HUES64 (cell line): ENCODE data around the gene ZNF736.
A peak's percentile ranks its signal among the peaks of the same experiment; 100 is the strongest.
"Not testable (repeated sequence)": the region's sequence is repeated elsewhere in the genome, so short reads cannot be mapped to it uniquely, and the experiment has no call there.

Experiments
- H3K27ac ChIP-seq: 2 replicates; pipeline ENCODE4 v1.7.0; 2013; ENCODE audit warnings: low read depth, low read length, inconsistent platforms
- H3K27me3 ChIP-seq: 2 replicates; pipeline ENCODE4 v1.6.1; 2013; ENCODE audit warnings: mild to moderate bottlenecking, low read length; ENCODE audit not compliant: insufficient read depth
- H3K36me3 ChIP-seq: 2 replicates; pipeline ENCODE4 v1.6.1; 2013; ENCODE audit warnings: mild to moderate bottlenecking, low read length; ENCODE audit not compliant: insufficient read depth
- H3K4me1 ChIP-seq: 2 replicates; pipeline ENCODE4 v1.6.1; 2013; ENCODE audit warnings: mild to moderate bottlenecking, low read length, moderate library complexity; ENCODE audit not compliant: insufficient read depth
- H3K4me3 ChIP-seq: 2 replicates; pipeline ENCODE4 v1.5.1; 2013; ENCODE audit warnings: mild to moderate bottlenecking, low read length, moderate library complexity
- H3K9ac ChIP-seq: 2 replicates; pipeline ENCODE4 v1.6.1; 2013; ENCODE audit warnings: mild to moderate bottlenecking, low read depth, low read length
- H3K9me3 ChIP-seq: 2 replicates; pipeline ENCODE4 v1.6.1; 2013; ENCODE audit warnings: low read depth, low read length; ENCODE audit not compliant: insufficient read depth
- WGBS: fragments of 150-250, 120-280 bp; methylation state at CpG from one replicate; pipeline ENCODE4 v1.1.7; 2013; ENCODE audit warnings: missing lambda C conversion rate; 5-methylcytosine and 5-hydroxymethylcytosine counted together

The ZNF736 gene

DNA sequence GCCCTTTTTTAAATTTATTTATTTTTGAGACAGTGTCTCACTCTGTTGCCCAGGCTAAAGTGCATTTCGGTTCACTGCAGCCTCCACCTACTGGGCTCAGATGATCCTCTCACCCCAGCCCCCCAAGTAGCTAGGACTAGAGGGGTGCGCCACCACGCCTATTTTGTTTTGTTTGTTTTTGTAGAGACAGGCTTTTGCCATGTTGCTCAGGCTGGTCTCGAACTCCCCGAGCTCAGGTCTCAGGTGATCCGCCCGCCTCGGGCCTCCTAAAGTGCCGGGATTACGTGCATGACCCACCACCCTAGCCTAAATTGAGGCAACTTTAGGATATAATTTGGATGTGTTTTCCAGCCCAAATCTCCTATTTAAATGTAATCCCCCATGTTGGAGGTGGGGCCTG is 805 bp downstream of the ZNF736 start:
- H3K27ac ChIP-seq, result no peak overlapping the region
- no peaks in the 10 kb centered on the region for H3K27me3 ChIP-seq
- no peaks in the 10 kb centered on the region for H3K36me3 ChIP-seq
- peak overlapping the region; percentile 99 for H3K9ac ChIP-seq
- H3K4me3 ChIP-seq, result peak overlapping the region; percentile 97
- 77% methylated on average over 10 of the region's 10 CpGs for WGBS
- peaks cover 27% of the 10 kb centered on the region for H3K9me3 ChIP-seq
- H3K4me1 ChIP-seq, result no peaks in the 10 kb centered on the region

DNA sequence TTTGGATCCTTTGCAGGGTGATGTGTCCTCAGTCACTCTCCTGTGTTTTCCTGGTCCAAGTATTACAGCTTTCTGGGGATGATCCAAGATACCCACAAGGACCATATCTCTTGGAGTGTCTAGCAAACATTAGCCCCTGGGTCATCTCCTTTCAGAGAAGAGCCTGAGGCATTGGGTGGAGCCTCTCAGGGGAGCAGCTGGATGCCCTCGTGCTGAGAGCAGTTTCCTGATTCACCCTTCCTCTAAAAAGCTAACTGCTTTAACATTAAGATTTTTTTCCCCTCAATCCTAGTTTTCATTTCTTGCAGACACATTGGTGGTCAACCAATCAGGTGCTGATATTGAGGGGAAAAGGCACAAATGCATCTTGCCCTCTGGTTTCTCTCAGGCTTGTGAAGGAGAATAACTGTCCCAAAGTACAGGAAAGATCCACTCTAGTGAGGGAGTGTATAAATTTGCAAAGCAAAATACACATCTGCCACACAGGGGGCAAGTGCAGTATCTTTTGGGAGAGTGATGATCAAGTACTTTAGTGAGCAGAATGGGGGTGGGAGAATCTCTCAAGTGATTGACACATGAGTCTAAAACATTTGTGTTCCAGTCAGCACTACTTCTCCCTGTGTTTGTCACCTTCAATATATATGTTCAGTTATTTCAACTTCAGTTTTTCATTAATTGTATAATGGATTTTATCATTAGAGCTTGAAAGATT is 2.4 kb downstream of the ZNF736 start:
- H3K9me3 ChIP-seq, result peaks cover 31% of the 10 kb centered on the region
- H3K4me3 ChIP-seq, result peak overlapping the region; percentile 97; the same call in 1 of the 2 replicates
- not testable (repeated sequence) for H3K27ac ChIP-seq, H3K36me3 ChIP-seq, H3K9ac ChIP-seq, H3K4me1 ChIP-seq, H3K27me3 ChIP-seq
- 72% methylated on average over 1 of the region's 1 CpG for WGBS

DNA sequence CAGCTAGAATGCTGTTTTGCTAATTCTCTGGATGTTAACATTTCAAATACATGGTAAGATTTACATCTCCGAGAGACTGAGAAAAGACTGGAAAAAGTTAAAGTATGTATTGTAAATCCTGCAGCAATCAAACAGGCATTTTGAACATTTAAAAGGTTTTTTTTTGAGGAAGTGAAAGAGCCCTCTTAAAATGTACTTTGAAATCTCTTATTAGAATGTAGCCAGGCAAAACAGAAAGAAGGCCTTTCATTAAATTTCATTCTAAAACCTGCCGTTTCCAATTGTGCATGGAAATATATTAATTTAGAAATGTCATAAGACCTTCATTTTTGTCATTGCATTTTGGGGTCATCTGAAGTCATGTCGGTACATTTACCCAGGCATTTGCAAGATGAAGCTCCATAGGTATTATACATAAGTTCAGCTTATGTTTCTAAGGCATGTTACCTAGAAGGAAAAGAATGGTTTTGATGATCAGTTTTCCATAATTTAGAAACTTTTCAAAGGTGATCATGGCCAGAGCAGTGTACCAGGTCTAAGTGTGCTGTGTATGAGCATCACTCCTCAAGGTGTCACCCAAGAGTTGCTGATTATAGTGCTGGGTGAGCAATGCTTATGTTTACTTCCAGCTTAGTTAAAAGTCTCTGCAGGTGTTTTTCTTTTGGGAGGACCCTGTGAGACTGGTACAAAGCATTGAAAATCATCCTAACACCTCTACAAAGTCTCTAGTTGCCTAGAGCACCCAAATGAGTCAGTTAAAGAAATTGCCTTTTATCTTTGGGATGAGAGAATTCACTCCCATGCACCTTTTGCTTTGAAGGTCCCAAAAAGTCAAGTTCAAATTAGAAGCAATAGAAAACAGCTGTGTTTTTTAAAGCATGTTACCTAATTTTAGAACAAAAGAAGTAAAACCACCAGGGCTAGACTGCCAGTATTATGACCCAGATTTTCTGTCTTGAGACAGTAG is 7.1 kb downstream of the ZNF736 start:
- WGBS, result 98% methylated on average over 3 of the region's 3 CpGs
- Histone ChIP-seq H3K27me3 (no peaks in the 10 kb centered on the region), H3K9ac (no peak overlapping the region), H3K27ac (no peak overlapping the region), H3K9me3 (peaks cover 53% of the 10 kb centered on the region), H3K36me3 (no peaks in the 10 kb centered on the region), H3K4me3 (no peak overlapping the region), H3K4me1 (no peaks in the 10 kb centered on the region)

DNA sequence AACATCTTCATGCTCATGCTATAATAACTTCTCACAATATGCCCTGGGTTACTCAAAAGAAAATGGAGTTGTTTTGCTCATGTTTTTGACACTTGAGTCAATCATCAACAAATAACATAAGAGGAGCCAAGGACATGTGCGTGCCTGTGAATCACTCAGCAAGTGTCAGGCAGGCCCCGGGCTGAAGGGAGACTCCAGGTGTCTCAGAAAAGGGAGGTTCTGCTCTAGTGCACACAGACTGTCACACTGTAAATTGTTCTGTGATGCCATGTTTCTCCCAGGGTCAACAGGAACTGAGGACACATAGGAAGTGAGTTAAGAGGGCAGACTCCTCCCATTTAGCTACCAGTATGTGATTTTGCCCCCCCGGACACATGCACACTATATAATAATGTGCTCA is 10.4 kb downstream of the ZNF736 start:
- not testable (repeated sequence) for H3K27ac ChIP-seq, H3K4me3 ChIP-seq, H3K36me3 ChIP-seq, H3K9ac ChIP-seq, H3K4me1 ChIP-seq, H3K27me3 ChIP-seq
- 86% methylated on average over 3 of the region's 3 CpGs for WGBS
- H3K9me3 ChIP-seq, result peaks cover 60% of the 10 kb centered on the region

DNA sequence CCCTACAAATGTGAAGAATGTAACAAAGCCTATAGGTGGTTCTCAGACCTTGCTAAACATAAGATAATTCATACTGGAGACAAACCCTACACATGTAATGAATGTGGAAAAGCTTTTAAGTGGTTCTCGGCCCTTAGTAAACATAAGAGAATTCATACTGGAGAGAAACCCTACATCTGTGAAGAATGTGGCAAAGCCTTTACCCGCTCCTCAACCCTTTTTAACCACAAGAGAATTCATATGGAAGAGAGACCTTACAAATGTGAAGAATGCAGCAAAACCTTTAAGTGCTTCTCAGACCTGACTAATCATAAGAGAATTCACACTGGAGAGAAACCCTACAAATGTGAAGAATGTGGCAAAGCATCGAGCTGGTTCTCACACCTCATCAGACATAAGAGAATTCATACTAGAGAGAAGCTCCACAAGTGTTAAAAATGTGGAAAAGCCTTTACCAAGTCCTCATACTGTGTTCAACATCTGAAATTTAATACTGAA is 35.0 kb downstream of the ZNF736 start:
- not testable (repeated sequence) for H3K4me3 ChIP-seq, H3K27me3 ChIP-seq, H3K27ac ChIP-seq, H3K4me1 ChIP-seq, H3K9ac ChIP-seq
- Histone ChIP-seq H3K9me3 (peaks cover 98% of the 10 kb centered on the region), H3K36me3 (peaks cover 33% of the 10 kb centered on the region)
- WGBS, result 47% methylated on average over 2 of the region's 3 CpGs

DNA sequence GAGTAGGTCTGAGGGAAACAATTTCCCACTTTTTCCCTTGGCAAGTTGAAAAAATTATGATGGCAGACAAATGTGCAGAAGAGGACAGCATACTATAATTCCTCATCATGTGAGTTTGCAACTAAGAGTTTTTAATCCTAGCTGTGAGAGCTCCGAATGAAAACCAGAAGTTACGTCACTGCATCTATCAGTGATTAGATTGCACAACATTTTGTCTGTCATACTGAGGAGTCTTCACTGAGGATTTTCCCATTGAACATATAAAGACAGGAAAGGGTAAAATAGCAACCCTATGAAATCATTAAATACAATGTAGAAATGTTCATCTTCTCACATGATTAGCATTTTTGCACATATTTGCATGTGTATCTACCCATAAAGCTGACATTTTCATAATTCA is 45.8 kb downstream of the ZNF736 start:
- Histone ChIP-seq H3K27ac (no peak overlapping the region), H3K9ac (no peak overlapping the region), H3K9me3 (peaks cover 97% of the 10 kb centered on the region), H3K4me3 (no peak overlapping the region), H3K4me1 (no peaks in the 10 kb centered on the region), H3K27me3 (no peaks in the 10 kb centered on the region), H3K36me3 (no peaks in the 10 kb centered on the region)
- WGBS, result 98% methylated on average over 2 of the region's 2 CpGs

DNA sequence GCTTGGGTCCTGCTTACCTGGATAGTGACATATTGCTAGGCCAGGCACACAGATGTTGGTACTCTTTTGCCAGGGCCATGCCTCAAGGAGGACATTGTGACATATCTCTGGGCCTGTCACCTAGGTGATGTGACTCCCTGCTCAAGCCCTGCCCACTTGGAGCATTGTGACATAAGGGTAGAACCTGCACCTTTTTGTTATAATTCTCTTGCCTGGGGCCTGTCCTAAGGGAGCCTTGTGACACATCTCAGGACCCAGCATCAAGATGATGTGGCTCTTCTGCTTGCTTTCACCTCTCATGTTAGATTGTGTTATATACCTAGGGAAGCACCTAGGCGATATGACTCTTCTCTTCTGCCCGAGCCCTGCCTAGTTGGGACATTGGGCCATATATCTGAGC is 57.4 kb downstream of the ZNF736 start:
- no peak overlapping the region for H3K27ac ChIP-seq
- no peaks in the 10 kb centered on the region for H3K36me3 ChIP-seq
- H3K4me1 ChIP-seq, result no peaks in the 10 kb centered on the region
- no peak overlapping the region for H3K4me3 ChIP-seq
- H3K27me3 ChIP-seq, result no peaks in the 10 kb centered on the region
- WGBS, result 73% methylated on average over 2 of the region's 2 CpGs
- H3K9ac ChIP-seq, result no peak overlapping the region
- H3K9me3 ChIP-seq, result peaks cover 95% of the 10 kb centered on the region

DNA sequence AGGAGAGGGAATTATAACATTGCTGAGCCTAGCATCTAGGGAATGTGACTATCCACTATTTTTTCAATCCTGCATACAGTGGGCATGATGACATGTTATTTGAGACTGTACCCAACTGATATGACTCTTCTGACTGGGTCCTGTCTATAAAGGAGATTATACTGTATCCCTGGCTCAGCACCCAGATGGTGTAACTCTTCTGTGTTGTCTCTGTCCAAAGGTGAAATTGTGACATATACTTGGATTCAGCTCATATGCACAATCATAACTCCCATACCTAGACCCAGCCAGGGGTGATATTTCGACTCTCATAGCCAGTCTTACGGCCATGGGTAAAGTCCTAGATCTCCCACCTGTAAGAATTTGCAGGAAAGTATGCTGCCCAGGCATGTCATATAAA is 59.3 kb downstream of the ZNF736 start:
- 74% methylated on average over 2 of the region's 2 CpGs for WGBS
- no peaks in the 10 kb centered on the region for H3K4me1 ChIP-seq
- H3K27ac ChIP-seq, result no peak overlapping the region
- no peak overlapping the region for H3K4me3 ChIP-seq
- H3K9me3 ChIP-seq, result peaks cover 96% of the 10 kb centered on the region
- H3K27me3 ChIP-seq, result no peaks in the 10 kb centered on the region
- H3K36me3 ChIP-seq, result no peaks in the 10 kb centered on the region
- H3K9ac ChIP-seq, result no peak overlapping the region

DNA sequence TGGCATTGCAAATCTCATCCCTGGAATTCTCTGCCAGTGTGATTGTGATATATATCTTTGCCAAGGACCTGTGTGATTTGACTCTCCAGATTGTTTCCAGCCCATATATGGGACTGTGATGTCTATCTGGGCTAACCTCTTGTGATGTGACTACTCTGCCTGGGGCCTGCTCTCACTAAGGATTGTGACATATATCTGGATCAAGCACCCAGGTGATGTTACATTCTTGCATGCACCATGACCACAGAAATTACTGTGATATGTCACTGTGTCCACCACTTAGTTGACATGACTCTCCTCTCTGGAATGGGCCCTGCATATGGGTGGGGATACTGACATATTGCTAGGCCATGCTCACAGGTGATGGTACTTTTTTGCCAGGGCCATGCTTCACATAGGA is 86.6 kb downstream of the ZNF736 start:
- peaks cover 90% of the 10 kb centered on the region for H3K9me3 ChIP-seq

More for the DNA sequence above, 86.6 kb downstream of the ZNF736 start:
- H3K27me3 ChIP-seq, result no peaks in the 10 kb centered on the region
- no peaks in the 10 kb centered on the region for H3K4me1 ChIP-seq
- no peak overlapping the region for H3K9ac ChIP-seq
- 0 out of 2 replicates have a peak overlapping the region, but pooled peaks have one; percentile 17 for H3K4me3 ChIP-seq
- no peaks in the 10 kb centered on the region for H3K36me3 ChIP-seq
- H3K27ac ChIP-seq, result no peak overlapping the region
